C1 segment of cervical spinal cord (tissue), 14 donors: ENCODE data around the gene ZFX.

ENCODE experiments used
- DNase-seq, 14 donors: peaks; one replicate each; lab custom pipeline; 2025; lab: John Stamatoyannopoulos, UW

Gene ZFX

GRCh38 chrX:24201216-24201615 lies 51.7 kb downstream of the ZFX start:
- no peak for DNase-seq

GRCh38 chrX:24202465-24203031 lies 53.0 kb downstream of the ZFX start:
- no peak for DNase-seq

GRCh38 chrX:24203072-24203808 lies 53.7 kb downstream of the ZFX start:
- DNase-seq = no peak

GRCh38 chrX:24204331-24204730 lies 54.8 kb downstream of the ZFX start:
- DNase-seq = no peak

- DNase-seq = no peak
Observed at GRCh38 chrX:24204958-24205357, 55.4 kb downstream of the ZFX start.

GRCh38 chrX:24207826-24208225 lies 58.3 kb downstream of the ZFX start:
- DNase-seq = no peak

- DNase-seq = no peak
Observed at GRCh38 chrX:24208496-24209240, 59.1 kb downstream of the ZFX start.

GRCh38 chrX:24210190-24210589 lies 60.7 kb downstream of the ZFX start:
- DNase-seq = no peak

GRCh38 chrX:24214568-24214967 lies 65.0 kb downstream of the ZFX start:
- no peak for DNase-seq

GRCh38 chrX:24215272-24215671 lies 65.7 kb downstream of the ZFX start:
- no peak for DNase-seq

GRCh38 chrX:24216037-24216436 lies 66.5 kb downstream of the ZFX start:
- DNase-seq = no peak

- no peak for DNase-seq
Observed at GRCh38 chrX:24216827-24217226, 67.3 kb downstream of the ZFX start.

GRCh38 chrX:24219320-24219719 lies 69.8 kb downstream of the ZFX start:
- no peak for DNase-seq

- DNase-seq = no peak
Observed at GRCh38 chrX:24221872-24222271, 72.3 kb downstream of the ZFX start.

GRCh38 chrX:24225265-24225664 lies 75.7 kb downstream of the ZFX start:
- no peak for DNase-seq

GRCh38 chrX:24226176-24226575 lies 76.6 kb downstream of the ZFX start:
- DNase-seq = no peak

GRCh38 chrX:24228596-24228995 lies 79.1 kb downstream of the ZFX start:
- no peak for DNase-seq

GRCh38 chrX:24229400-24229879 lies 79.9 kb downstream of the ZFX start:
- DNase-seq = no peak

GRCh38 chrX:24229976-24230375 lies 80.4 kb downstream of the ZFX start:
- DNase-seq = no peak

GRCh38 chrX:24231131-24231540 lies 81.6 kb downstream of the ZFX start:
- no peak for DNase-seq

GRCh38 chrX:24231641-24232179 lies 82.2 kb downstream of the ZFX start:
- no peak for DNase-seq

- DNase-seq = no peak
Observed at GRCh38 chrX:24232796-24233195, 83.3 kb downstream of the ZFX start.
